Skeletal muscle tissue (tissue), 4 donors: Measurements from ENCODE around the gene CXXC1. TPM values are rescaled to one million over a fixed set of nuclear protein-coding genes. Genes with fewer than 3 reads are reported as not detected.

Experiments used
- H3K27ac ChIP-seq: one replicate; pipeline ENCODE4 v1.7.0; 2013; ENCODE audit warnings: mild to moderate bottlenecking, low read depth, low read length, inconsistent platforms
- H3K27me3 ChIP-seq, 3 donors: one replicate each; pipeline ENCODE4 v1.7.0; 2013; ENCODE audit warnings: low read length in 3 of 3; ENCODE audit not compliant: control insufficient read depth in 3 of 3, insufficient read depth in 3 of 3
- H3K36me3 ChIP-seq, 3 donors: one replicate each; pipeline ENCODE4 v1.7.0; 2013; ENCODE audit warnings: low read length in 3 of 3; ENCODE audit not compliant: control insufficient read depth in 3 of 3, insufficient read depth in 3 of 3
- H3K4me1 ChIP-seq, 3 donors: one replicate each; pipeline ENCODE4 v1.7.0; 2013; ENCODE audit warnings: low read length in 3 of 3, mild to moderate bottlenecking in 3 of 3; ENCODE audit not compliant: control insufficient read depth in 3 of 3, insufficient read depth in 3 of 3
- H3K4me3 ChIP-seq, 3 donors: one replicate each; pipeline ENCODE4 v1.7.0; 2013; ENCODE audit warnings: low read length in 3 of 3
- H3K9ac ChIP-seq, 3 donors: one replicate each; pipeline ENCODE4 v1.7.0; 2013; ENCODE audit warnings: low read length in 3 of 3, mild to moderate bottlenecking in 3 of 3, moderate library complexity in 2 of 3, low read depth in 1 of 3
- H3K9me3 ChIP-seq, 3 donors: one replicate each; pipeline ENCODE4 v1.7.0; 2013; ENCODE audit warnings: low read length in 3 of 3; ENCODE audit not compliant: control insufficient read depth in 3 of 3
- total RNA-seq: library from RNA; depleted of rRNA; stranded (reverse); fragments of >200 nt; gene quantifications from one replicate; pipeline ENCODE4 v1.2.3, GENCODE V29; 2014
- donor health status: Osteomylitis.

The CXXC1 gene
- total RNA-seq, 1 donor from 2014 or later, result 13.6 TPM

GRCh38 chr18:50276452-50276851 is 11.0 kb downstream of the CXXC1 start:
- peaks cover 12 to 16% (median 13%) of the 10 kb centered on the region in 3 donors for H3K4me1 ChIP-seq
- H3K9me3 ChIP-seq, result no peaks in the 10 kb centered on the region
- no peak overlapping the region for H3K27ac ChIP-seq
- no peak overlapping the region for H3K4me3 ChIP-seq
- peaks cover 61 to 69% (median 63%) of the 10 kb centered on the region in 3 donors for H3K36me3 ChIP-seq
- H3K9ac ChIP-seq, result no peak overlapping the region
- H3K27me3 ChIP-seq, result no peaks in the 10 kb centered on the region

- Histone ChIP-seq H3K4me3 (no peak overlapping the region), H3K27ac (no peak overlapping the region), H3K27me3 (no peaks in the 10 kb centered on the region), H3K9me3 (no peaks in the 10 kb centered on the region), H3K9ac (no peak overlapping the region), H3K36me3 (peaks cover 70 to 77% (median 72%) of the 10 kb centered on the region in 3 donors), H3K4me1 (peaks cover 9 to 10% (median 10%) of the 10 kb centered on the region in 3 donors)
These were observed 11.9 kb downstream of the CXXC1 start for GRCh38 chr18:50275503-50276036.

- no peak overlapping the region for H3K4me3 ChIP-seq
- no peak overlapping the region for H3K9ac ChIP-seq
- H3K9me3 ChIP-seq, result no peaks in the 10 kb centered on the region
- no peaks in the 10 kb centered on the region for H3K27me3 ChIP-seq
- H3K27ac ChIP-seq, result no peak overlapping the region
- H3K36me3 ChIP-seq, result peaks cover 71 to 81% (median 74%) of the 10 kb centered on the region in 3 donors
- peaks cover 4 to 7% (median 6%) of the 10 kb centered on the region in 3 donors for H3K4me1 ChIP-seq
These were observed 12.6 kb downstream of the CXXC1 start for GRCh38 chr18:50274941-50275340.

- H3K27me3 ChIP-seq, result no peaks in the 10 kb centered on the region
- H3K9me3 ChIP-seq, result no peaks in the 10 kb centered on the region
- H3K4me1 ChIP-seq, result peaks cover 0 to 6% (median 2%) of the 10 kb centered on the region in 3 donors
- H3K36me3 ChIP-seq, result peaks cover 75 to 80% (median 79%) of the 10 kb centered on the region in 3 donors
- H3K27ac ChIP-seq, result no peak overlapping the region
- no peak overlapping the region for H3K4me3 ChIP-seq
- H3K9ac ChIP-seq, result no peak overlapping the region
These were observed 13.4 kb downstream of the CXXC1 start for GRCh38 chr18:50274044-50274442.

GRCh38 chr18:50273203-50274043 is 14.1 kb downstream of the CXXC1 start:
- Histone ChIP-seq H3K9me3 (no peaks in the 10 kb centered on the region), H3K4me1 (peaks cover 0 to 6% (median 2%) of the 10 kb centered on the region in 3 donors), H3K27ac (no peak overlapping the region), H3K9ac (no peak overlapping the region), H3K27me3 (no peaks in the 10 kb centered on the region), H3K36me3 (peaks cover 71 to 79% (median 77%) of the 10 kb centered on the region in 3 donors), H3K4me3 (no peak overlapping the region)

GRCh38 chr18:50272568-50272967 is 14.9 kb downstream of the CXXC1 start:
- H3K9me3 ChIP-seq, result no peaks in the 10 kb centered on the region
- peaks cover 0 to 6% (median 3%) of the 10 kb centered on the region in 3 donors for H3K4me1 ChIP-seq
- H3K9ac ChIP-seq, result no peak overlapping the region
- peaks cover 71 to 77% (median 75%) of the 10 kb centered on the region in 3 donors for H3K36me3 ChIP-seq
- H3K27ac ChIP-seq, result no peak overlapping the region
- H3K27me3 ChIP-seq, result no peaks in the 10 kb centered on the region
- no peak overlapping the region for H3K4me3 ChIP-seq

GRCh38 chr18:50268022-50268747 is 19.3 kb downstream of the CXXC1 start:
- Histone ChIP-seq H3K9ac (peak overlapping the region; percentile 28 to 64 (median 52)), H3K27ac (peak overlapping the region; percentile 61), H3K27me3 (no peaks in the 10 kb centered on the region), H3K4me3 (peak overlapping the region; percentile 56 to 59 (median 58)), H3K9me3 (no peaks in the 10 kb centered on the region), H3K4me1 (peaks cover 8 to 17% (median 12%) of the 10 kb centered on the region in 3 donors), H3K36me3 (peaks cover 32 to 38% (median 36%) of the 10 kb centered on the region in 3 donors)

- peak within 1 kb of the TSS in 2 of 3 donors; percentile 67 to 76 for H3K9ac ChIP-seq
- H3K27ac ChIP-seq, result no peak within 1 kb of the TSS
- H3K9me3 ChIP-seq, result no peaks in the 10 kb centered on the region
- no peaks in the 10 kb centered on the region for H3K27me3 ChIP-seq
- H3K4me1 ChIP-seq, result peaks cover 8 to 17% (median 12%) of the 10 kb centered on the region in 3 donors
- peaks cover 13 to 18% (median 17%) of the 10 kb centered on the region in 3 donors for H3K36me3 ChIP-seq
- H3K4me3 ChIP-seq, result peak within 1 kb of the TSS; percentile 80 to 87 (median 84)
These were observed 21.2 kb downstream of the CXXC1 start, which contains the start of gene CFAP53 for GRCh38 chr18:50266248-50266704. TSS of gene CFAP53 (minus strand) at chr18:50266495. CDS start at chr18:50266404, 91 bp downstream.

GRCh38 chr18:50262977-50263376 is 24.5 kb downstream of the CXXC1 start:
- peaks cover 8 to 11% (median 10%) of the 10 kb centered on the region in 3 donors for H3K4me1 ChIP-seq
- H3K9me3 ChIP-seq, result no peaks in the 10 kb centered on the region
- H3K9ac ChIP-seq, result no peak overlapping the region
- H3K27ac ChIP-seq, result no peak overlapping the region
- no peaks in the 10 kb centered on the region for H3K27me3 ChIP-seq
- no peak overlapping the region for H3K4me3 ChIP-seq
- no peaks in the 10 kb centered on the region for H3K36me3 ChIP-seq
